HG03457 (cell line): ENCODE results near the gene CREB3L2.
"Not testable (repeated sequence)": the region's sequence is repeated elsewhere in the genome, so short reads cannot be mapped to it uniquely, and the experiment has no call there.

Experiments
- ATAC-seq: cut with Tn5 transposase; IDR thresholded peaks from one replicate; pipeline ENCODE4 v1.9.1; 2021; ENCODE audit warnings: moderate number of reproducible peaks; ENCODE audit not compliant: unreplicated experiment

Gene CREB3L2

DNA sequence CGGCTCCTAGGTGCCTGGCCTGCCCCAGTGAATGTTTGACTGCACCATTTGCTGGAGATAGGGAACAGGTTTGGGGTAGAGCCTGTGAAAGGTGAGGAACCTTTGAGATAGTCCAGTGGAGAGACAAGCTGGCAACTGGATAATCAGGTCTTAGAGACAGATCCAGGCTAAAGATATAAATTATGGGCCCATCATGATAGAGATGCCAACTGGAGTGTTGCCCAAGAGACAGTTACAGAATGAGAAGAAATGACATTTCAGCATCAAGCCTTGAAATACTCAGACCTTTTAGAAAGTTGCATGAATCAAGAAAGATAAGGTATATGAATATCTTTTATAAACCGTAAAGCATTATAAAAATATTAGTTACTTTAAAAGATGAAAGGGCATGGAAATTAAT, 27.1 kb downstream of the CREB3L2 start:
- no peak for ATAC-seq

DNA sequence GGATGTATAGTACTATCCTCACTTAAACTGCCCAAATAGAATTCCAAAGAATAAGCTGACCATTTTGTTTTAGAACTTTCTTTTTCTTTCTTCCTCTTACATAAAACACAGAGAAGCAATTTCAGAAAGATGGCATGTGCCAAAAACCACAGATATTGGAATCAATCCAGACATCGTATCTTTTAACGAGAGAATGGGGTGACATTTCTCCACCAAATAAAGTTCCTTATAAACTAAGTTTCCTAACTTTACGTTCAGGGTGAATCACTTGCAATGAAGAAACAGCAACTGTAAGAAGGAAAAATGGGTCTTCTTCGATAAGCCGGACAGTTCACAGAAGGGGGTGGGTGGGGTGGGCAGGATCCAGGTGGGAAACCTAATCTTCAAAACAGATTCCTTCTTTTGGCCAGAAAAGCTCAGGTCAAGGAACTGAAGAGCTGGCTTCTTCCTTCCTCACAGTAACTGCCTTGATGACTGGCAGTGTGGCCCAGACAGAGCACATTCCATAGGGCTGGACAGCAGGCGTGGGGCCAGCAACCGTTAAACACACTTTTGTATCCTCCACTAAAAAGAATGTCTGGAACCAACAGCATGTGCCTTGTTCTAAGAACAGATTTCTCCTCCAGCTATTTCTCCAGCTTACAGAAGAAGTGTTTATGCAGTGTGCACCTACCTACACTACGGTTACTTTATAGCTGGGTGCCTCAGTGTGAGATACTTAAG, 31.5 kb downstream of the CREB3L2 start:
- ATAC-seq, result no peak

- no peak for ATAC-seq
Observed at GRCh38 chr7:137969828-137970227, 32.1 kb downstream of the CREB3L2 start.

GRCh38 chr7:137968890-137969289, 33.0 kb downstream of the CREB3L2 start:
- no peak for ATAC-seq

- not testable (repeated sequence) for ATAC-seq
Observed at GRCh38 chr7:137968339-137968738, 33.5 kb downstream of the CREB3L2 start.

GRCh38 chr7:137967143-137968018, 34.5 kb downstream of the CREB3L2 start:
- ATAC-seq, result no peak

- ATAC-seq, result no peak
Observed at GRCh38 chr7:137966641-137967142, 35.2 kb downstream of the CREB3L2 start.

GRCh38 chr7:137965942-137966640, 35.8 kb downstream of the CREB3L2 start:
- ATAC-seq, result no peak

GRCh38 chr7:137964824-137965545, 36.9 kb downstream of the CREB3L2 start:
- ATAC-seq, result no peak

DNA sequence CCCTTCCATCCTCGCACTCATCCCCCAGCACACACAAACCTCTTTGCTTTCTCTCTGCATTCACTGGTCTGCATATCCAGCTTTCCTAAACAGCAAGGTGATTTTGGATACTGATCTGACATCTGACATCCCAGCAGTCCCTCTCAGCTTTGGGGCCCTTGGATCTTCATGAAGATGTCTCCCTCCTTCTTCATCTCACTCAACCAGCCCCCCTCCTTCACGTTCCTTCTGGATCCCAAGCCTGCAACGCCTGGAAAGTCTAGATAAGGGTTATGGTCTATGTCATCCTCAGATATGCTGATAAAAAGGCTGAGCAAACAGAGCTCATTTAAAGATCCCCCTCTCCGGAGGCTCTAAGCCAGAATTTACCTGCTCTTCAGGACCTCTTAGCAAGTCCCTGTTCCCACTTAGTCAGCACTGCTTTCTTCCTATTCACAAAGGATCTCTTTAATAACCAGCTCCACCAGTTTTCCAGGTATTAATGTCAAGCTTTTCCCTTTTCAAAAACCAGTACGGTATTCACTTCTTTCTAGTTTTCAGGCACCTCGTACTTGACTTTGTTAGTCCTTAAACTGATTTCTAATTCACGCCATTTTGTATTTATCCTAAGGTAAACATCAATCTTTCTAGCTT, 38.9 kb downstream of the CREB3L2 start:
- no peak for ATAC-seq

- no peak for ATAC-seq
Observed at GRCh38 chr7:137962491-137962874, 39.4 kb downstream of the CREB3L2 start.

GRCh38 chr7:137961200-137962177, 40.4 kb downstream of the CREB3L2 start:
- ATAC-seq, result no peak

GRCh38 chr7:137960020-137960419, 41.9 kb downstream of the CREB3L2 start:
- ATAC-seq, result no peak

- ATAC-seq, result no peak
Observed at GRCh38 chr7:137958470-137959431, 43.1 kb downstream of the CREB3L2 start.

DNA sequence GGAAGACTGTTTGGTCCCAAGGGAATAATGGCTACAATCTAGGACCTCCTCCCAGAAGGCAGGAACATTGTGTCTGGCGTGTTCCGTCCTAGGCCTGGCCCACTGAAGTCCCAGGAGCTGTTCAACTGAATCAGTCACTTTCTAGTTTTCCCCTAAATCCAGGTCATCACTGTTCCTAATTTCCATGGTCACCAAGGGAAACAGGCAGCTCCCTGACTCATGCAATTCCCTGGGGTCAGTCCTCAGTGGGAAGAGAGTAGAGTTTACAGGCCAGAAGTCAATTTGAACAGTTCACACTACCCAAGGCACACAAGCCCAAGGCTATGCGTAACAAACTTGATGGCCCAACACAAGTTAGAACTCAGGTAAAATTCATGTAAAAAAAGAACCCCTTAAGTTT, 44.0 kb downstream of the CREB3L2 start:
- no peak for ATAC-seq

DNA sequence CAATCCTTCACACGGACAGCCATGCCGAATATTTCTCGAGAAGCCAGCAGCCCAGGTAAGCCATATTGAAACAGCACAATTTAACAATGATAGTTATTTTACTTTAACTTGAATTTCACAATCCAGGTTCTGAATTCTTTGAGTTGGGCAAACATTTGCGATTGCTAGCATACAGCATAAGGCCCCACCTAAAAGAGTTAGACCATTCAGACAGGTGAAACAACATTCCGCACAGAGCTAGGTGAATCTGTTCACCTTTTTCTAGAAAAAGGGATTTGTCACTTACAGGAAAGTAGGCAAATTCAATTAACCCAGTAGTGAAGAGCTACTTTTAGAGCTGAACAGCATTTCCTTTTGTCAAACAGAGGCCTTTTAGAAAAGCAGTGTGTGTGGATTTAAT, 45.3 kb downstream of the CREB3L2 start:
- ATAC-seq, result no peak

GRCh38 chr7:137956183-137956582, 45.7 kb downstream of the CREB3L2 start:
- ATAC-seq, result no peak

GRCh38 chr7:137954614-137955013, 47.3 kb downstream of the CREB3L2 start:
- no peak for ATAC-seq
